NCI-H510A (cell line): Measurements from ENCODE around the gene HTR4.
A peak's percentile ranks its signal among the peaks of the same experiment; 100 is the strongest.
"Not testable (repeated sequence)": the region's sequence is repeated elsewhere in the genome, so short reads cannot be mapped to it uniquely, and the experiment has no call there.

Experiments
- DNase-seq: peaks from one replicate; lab custom pipeline; 2025; lab: John Stamatoyannopoulos, UW

The HTR4 gene

DNA sequence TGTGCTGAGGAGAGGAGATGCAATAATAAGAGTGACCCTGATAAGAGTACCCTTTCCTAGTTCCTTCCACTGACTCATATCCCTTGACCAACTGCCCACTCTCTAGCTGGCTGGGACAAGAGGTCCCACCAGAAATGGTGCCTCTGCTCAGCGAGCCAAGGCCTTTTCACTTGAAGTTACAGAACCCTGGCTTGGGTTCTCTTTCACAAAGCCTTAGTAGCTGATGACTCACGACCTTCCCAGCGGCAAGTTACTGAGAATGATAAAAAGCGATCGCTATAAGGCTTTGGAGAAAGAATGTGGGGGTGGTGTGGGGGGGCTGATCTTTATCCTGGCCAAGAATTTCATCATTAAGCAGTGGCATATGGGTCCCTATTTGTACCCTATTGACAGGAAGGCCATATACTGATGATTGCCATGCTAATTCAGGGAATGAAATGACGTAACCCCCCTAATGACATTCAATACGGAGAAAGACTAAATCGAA, 180.3 kb downstream of the HTR4 start:
- DNase-seq: no peak

DNA sequence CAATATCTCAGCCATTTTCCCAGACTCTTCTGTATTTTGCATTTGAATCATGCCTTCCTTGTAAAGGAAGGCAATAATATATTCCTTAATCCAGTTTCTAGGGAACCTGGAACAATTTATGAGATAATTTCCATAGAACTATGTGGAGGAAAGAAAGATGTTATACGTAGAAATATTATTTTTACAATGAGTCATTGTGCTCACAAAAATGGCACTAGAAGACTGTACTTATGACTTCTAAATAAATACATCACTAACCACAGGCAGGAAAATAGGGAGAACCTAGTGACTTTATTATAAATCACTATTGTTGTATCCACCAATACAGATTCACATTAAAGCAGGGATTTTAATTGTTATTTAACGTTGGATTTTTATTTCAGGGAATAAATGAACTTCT, 182.9 kb downstream of the HTR4 start:
- DNase-seq: no peak

DNA sequence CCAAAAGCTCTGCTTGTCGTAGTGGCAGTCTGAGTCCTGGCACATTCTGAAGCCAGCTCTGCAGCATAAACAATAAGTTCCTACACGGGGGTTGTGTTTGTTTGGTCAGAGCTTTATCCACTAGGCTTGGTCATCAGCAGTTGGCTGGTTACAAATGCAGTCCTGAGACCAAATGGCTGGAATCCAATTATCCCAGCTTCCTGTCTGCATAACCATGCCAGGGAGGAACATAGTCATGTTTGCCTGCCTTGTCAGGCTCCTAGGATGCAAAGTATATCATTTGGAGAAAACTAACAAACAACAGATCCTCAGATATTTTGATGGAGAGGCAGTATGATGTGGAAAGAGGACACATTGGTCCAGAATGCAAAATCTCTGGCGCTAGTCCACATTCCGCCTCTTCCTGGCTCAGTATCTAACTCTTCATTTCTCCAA, 184.8 kb downstream of the HTR4 start:
- no peak for DNase-seq

DNA sequence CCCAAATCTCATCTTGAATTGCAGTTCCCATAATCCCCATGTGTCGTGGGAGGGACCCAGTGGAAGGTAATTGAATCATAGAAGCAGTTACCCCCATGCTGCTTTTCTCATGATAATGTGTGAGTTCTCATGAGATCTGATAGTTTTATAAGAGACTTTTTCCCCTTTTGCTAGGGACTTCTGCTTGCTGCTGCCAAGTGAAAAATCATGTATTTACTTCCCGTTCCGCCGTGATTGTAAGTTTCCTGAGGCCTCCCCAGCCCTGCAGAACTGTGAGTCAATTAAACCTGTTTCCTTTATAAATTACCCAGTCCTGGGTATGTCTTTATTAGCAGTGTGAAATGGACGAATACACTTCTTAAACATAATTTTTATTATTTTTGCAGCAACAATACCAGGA, 185.6 kb downstream of the HTR4 start:
- DNase-seq: not testable (repeated sequence)

DNA sequence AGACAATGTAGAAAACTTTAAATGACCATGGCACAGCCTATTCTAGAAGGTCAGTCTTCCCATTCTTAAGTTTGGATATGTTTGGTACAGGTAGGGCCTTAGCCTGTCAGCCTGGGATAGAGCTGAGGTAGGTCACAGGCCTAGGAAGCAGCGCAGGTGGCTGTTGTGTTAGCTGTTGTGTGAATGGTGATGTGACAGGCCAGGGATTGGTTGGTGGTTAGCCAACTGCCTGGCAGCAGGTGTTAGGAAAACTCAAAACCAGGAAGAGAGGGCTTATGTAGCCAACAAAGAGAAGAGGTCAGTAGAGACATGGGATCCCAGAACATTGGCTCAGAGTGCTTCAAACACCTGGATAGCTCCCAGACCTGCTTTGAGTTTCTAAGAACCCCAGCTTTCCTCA, 186.4 kb downstream of the HTR4 start:
- no peak for DNase-seq

DNA sequence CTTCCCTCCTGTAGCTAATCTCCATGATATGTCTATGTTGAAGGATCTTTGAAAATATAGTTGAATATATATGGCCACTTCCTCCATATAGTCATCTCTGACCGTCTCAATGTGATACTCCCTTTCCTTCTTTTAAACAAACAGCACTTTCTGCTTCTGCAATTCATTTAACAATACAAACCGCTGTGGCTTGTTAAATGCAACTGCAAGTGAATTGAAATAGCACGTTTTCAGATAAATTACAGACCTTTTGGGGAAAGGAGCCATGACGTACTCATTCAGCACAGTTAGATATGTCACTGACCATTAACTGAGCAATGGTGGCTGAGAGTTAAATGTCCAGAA, 188.1 kb downstream of the HTR4 start:
- DNase-seq: no peak

DNA sequence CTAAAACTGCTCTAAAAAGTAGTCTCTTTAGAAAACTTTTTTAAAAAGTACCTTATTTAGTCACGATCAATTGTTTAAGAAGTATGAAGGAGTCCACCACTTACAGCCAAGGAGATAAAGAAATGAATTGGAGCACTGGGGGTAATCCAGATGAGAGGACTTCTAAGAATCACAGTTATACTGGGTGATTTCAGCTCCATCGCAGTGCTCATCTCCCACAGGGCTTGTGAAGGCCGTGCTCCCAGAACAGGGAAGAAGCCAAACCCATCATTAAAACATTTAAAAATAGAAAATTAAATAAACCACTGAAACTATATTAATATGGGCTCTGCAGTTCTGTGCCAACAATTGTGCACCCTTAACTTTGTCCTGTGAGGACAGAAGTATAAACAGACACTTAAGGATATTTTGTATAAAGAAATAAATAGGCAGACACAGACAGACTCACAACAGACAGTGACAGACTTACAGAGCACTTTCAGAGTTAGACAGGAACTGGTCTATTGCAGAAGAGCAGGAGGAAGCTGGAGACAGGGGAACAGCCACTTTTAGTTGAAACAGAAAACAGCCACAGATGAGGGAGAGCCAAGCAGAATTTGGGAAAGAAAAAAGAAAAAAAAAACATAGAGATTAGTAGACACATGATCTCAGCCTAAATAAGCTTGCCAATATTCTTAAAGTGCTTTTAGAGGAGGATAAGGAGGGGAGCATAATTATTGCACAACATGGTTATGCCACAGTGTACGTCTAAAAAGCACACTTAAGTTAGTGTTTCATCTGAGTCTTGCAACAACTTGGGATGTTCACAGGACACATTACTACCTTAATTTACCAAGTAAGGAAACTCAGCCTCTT, 188.7 kb downstream of the HTR4 start:
- DNase-seq: no peak

DNA sequence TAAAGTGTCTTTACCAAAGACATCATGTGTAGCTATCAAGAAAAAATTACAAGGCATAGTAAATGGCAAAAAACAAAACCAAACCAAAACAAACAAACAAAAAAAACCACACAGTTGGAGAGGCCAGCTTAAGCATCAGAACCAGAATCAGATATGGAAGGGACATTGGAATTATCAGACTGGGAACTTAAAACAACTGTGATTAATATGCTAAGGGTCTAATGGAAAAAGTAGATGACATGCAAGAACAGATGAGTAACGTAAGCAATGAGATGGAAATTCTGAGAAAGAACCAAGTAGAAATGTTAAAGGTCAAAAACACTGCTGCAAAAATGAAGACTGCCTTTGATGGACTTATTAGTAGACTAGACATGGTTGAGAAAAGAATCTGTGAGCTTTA, 194.7 kb downstream of the HTR4 start:
- DNase-seq: no peak

DNA sequence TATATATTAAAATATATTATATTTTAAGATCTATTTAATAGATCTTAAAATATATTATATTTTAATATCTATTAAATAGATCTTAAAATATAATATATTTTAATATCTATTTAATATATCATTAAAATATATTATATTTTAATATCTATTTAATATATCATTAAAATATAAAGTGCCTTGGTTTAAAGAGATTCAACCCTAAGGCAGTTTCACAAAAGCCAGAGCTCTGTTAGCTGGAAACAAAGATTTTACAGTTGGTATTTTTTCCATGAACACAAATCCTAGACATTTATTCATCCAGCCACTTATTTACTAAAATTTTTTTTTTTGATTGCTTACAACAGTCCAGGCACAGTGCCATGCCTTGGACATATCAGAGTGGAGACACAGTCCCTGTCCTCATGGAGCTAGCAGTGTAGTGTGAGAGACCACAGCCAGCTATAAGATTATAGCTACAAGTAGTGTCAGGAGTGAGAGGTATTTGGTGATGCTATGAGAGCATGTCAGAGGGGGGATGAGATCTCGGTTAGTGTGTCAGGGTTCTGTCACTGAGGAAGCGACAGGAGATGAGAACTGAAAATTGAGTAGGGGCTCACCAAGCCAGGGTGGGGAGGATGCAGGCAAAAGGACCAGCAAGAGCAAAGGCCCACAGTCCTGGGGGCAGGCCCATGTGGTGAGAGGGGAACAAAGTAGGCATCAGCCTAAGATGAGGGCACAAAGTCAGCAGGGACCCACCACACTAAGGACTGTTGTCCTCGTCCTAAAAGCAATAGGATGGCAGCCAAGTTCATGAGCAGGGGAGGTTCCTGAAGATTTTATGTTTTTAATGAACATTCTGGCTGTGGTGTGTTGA, 196.1 kb downstream of the HTR4 start:
- DNase-seq: no peak

DNA sequence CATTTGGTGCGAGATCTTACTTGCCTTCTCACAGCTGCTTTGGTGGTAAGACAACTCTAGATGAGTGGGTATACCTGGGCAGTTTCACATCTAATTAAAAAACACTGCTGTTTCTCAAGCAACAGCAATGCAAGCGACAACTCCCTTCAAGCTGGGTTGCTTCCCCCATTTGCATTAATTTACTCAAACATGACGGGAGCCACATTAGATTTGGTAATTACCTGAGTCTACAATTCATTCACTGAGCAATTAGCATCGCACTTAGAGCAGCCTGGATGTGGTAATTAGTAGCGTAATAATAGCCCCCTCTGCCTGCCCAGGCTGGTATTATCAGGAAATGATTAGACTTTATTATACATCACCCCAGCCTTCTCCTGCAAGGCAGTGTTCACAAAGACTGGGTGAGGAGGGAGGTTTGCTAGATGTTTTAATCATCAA, 197.1 kb downstream of the HTR4 start:
- no peak for DNase-seq

DNA sequence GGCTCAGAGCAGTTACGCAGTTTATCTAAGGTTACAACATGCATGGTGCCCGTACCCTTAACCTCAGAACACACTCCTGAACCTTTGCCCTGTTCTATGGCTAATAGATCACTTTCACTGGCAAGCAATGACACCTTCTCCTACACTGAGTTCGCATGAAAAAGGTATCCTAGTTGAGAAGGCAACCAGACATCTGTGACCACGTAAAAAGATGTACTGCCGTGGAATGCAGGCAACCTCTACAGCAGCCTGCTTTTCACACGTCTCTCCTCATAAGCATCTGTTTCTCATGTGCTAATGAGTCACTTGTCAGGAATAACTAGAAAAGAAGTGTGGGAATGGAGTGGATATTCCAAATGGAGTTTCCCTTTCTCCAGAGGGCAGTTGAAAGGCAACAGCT, 199.1 kb downstream of the HTR4 start:
- no peak for DNase-seq

DNA sequence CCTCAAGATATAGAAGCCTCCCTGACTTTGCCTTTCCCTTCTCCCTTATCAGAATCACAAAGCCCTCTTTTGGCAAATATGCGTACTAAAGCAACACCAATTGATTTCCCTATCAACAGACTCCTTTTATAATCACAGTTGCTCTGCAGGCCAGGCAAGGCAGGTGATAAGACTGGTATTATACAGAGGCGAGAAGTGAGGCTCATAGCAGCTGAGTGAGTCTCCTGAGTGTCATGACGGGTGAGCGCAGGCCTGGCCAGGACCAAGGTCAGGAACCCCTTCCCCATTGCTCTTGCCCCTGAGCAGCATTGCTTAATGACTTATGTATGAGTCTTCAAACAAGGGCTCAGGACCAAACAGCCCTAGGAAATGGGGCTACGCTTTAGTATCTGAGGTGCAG, 199.8 kb downstream of the HTR4 start:
- DNase-seq: no peak

DNA sequence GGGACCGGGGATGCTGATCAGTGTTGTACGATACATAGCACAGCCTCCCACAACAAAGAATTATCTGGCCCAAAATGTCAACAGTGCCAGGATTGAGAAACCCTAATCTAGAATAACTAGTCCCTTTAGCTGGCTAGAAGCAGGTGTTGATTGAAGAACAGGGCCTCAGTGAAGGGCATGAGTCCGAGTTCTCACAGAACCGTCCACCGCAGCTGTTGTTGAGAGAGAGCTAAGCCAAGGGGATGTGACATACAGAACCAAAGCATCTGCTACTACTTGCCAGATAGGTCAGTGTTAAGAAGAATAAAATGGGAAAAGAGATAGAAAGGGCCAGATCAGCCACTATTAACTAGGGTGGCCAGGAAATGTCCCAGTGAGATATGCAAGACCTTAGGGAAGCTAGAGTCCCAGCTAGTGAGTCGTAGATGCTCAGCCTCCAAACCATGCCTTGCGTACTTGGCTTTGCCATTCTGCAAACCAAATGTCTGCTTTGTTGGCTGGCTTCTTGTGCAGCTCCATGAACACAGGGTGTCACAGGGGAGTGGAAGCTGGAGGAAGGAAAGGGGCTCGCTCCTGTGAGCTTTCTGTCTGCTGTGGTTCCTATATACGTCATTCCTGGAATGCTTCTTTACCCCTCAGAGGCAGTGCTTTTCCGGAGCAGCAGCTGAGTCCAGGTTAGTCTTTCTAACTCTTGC, 201.7 kb downstream of the HTR4 start:
- DNase-seq: no peak

DNA sequence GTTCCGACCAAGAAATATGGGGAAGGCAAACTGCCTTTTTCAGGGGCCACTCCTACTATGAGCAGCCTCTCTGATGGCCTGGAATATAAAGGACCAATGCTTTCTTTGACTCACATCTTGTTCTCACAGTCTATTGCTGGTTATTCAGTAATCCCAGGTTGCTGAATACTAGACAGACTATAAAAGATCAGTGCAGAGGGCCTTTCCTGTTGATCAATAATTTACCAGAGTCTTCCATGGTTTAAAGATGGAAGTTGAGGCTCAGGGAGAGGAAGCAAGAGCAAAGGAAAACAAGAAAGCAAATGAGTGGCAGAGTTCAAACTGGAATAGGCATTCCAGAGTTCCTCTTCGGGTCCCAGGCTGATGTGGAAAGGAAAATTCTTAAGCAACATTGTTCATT, 207.7 kb downstream of the HTR4 start:
- no peak for DNase-seq

DNA sequence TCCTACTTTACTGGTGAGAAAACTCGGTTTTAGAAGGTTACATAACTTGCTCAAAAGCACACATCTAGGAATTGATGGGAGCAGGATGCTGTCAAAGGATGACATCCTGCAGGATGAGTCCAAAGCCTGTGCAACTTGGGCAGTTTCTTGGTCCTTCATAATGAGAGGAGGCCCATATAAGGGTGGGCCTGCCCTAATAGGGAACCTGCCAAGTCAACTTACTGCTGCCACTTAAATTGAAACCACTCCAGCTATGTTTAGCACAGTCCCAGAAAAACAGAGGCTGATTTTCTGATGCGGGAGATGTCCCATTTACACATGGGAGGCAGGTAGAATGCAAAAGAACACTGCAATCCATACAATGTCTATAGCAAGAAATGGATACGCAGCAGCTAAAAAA, 208.7 kb downstream of the HTR4 start:
- DNase-seq: no peak

DNA sequence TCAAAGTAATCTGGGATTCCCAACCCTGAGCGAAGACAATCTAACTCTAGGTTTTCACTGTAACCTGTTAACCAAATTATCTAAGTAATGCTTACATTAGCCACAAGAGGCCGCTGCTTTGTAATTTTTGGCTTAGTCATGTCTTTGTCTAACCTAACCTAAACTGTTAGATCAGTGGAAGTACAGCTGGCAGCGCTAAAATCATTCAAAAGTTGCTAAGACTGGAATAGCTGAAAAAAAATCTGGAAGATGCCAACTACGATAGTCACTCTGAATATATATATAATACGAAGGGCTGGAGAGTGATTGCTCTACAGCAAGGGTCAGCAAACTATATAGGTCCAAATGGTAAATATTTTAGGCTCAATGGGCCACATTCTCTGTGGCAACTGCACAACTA, 210.3 kb downstream of the HTR4 start:
- peak; percentile 7 for DNase-seq

DNA sequence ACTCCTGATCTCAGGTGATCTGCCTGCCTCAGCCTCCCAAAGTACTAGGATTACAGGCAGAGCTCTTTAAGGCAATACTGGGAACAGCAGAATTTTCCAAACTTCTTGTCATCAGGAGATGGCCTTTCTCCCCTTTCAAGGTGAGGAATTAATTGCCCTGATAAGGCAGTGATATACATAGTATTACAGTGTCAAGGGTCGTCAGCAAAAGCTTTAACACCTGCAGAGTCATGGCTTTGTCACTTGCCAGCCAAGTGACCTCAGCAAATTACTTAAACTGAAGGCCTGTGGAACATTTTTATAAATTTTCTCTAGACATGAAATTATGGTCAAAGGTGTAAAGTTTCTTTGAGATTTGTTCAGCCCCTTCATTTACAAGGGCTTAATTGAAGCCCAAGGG, 211.1 kb downstream of the HTR4 start:
- DNase-seq: no peak

DNA sequence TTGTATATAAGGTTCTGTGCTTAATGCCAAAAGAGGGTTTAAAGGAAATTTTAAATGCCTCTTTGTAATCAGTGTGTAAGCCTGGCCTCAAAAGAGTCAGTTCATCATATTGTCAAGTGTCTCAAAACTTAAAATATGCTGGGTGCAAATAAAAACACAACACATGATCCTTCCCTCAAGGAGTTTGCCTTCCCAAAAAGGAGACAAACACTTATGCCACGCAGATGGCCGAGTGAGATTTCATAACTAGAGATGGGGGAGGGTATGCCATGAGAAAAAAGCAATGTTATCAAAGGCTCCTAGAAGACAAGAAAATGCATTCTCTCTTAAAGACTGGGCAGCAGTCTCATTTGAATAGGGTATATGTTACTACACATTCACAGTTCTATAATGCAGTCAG, 215.4 kb downstream of the HTR4 start:
- no peak for DNase-seq

DNA sequence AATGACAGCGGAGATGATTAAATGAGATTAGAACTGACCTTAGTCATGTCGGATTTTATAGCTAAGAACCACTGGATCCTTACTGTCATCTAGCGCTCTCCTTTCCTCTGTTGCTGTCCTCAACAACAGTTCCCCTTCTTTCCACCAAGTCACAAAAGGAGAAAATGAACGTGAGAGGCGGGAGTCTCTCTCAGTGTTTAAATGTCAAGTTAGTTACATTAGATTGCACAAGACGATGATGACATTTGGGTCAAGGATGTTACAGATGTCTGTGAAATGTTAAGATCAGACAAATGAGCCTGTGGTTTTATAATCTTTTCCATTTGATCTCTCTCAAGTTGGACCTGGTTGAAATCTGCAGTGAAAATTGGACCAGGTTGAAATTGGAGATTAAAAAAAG, 217.1 kb downstream of the HTR4 start:
- DNase-seq: no peak

DNA sequence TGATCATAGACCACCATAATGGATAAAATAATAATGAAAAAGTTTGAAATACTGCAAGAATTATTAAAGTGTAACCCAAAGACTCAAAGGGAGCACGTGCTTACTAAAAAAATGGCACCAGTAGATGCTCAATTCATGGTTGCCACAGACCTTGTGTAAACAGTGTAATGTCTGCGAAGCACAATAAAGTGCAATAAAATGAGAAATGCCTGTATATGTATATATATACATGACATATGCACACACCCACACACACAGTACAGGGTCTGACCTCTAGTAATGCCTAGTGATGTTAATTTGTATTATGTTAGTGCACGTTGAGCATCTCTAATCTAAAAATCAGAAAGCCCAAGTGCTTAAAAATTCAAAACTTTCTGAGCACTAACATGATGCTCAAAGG, 218.3 kb downstream of the HTR4 start:
- no peak for DNase-seq

DNA sequence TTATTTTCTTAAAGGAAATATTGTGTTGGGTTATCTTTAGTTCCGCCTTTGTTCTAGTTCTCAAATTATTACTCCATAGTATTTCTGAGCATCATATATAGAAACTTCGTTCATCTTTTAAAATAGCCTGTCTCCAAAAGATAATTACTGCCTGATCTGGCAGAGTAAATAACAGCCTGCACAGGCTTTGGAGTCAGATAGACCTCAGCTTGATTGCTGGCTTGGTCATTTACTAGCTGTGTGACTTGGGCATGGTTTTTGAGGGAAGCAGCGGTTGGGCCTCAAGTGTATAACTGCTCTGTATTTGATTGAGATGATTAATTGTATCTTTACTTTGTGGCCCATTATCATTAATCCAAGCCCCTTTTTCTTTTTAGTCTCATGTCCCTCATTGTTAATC, 220.5 kb downstream of the HTR4 start:
- DNase-seq: no peak
